HG02885 (cell line): ENCODE results near the gene MIPOL1.

Experiments used
- ATAC-seq: cut with Tn5 transposase; IDR thresholded peaks from one replicate; pipeline ENCODE4 v1.9.1; 2021; ENCODE audit warnings: mild to moderate bottlenecking; ENCODE audit not compliant: unreplicated experiment, poor library complexity

Gene MIPOL1

DNA sequence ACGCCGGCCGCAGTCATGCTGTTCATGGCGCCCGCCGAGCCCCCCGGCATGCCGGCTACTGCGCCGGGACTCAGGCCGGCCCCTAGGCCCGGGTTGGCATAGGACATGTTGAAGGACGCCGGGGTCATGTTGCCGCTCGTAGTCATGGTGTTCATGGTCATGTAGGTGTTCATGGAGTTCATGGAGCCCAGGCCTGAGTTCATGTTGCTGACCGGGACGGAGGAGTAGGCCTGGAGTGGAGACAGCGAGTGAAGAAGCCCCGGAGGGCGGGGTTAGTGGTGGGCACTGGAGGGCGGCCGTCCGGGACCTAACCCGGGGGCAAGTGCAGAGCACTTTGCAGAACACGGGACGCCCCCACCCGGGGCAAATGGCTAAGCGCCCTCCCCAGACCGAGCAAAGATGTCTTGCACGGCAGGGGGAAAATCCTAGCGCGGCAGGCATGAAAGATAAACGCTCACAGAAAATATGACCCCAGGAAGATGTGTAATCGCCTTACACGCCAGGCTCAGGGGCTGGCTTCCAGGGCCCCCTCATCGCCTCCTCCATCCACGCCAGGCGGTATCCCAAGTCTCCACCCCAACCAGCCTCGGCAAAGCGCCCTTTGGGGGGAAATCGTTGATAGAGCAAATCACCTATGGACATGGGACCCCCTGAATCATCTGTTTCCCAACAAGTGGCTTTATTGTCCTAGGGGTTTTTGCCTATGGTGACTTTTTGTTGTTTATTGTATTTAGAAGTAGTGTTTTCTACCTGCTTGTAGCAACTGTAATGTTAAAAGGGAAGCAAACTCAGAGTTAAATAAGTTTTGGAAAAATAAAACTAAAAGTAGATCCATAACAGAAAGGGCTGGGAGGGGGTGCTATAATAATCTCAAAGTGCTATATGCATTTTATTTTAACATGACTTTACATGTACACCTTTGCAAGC lies 395.0 kb downstream of the MIPOL1 start:
- no peak for ATAC-seq

GRCh38 chr14:37593511-37594237 lies 395.9 kb downstream of the MIPOL1 start:
- ATAC-seq, result no peak

DNA sequence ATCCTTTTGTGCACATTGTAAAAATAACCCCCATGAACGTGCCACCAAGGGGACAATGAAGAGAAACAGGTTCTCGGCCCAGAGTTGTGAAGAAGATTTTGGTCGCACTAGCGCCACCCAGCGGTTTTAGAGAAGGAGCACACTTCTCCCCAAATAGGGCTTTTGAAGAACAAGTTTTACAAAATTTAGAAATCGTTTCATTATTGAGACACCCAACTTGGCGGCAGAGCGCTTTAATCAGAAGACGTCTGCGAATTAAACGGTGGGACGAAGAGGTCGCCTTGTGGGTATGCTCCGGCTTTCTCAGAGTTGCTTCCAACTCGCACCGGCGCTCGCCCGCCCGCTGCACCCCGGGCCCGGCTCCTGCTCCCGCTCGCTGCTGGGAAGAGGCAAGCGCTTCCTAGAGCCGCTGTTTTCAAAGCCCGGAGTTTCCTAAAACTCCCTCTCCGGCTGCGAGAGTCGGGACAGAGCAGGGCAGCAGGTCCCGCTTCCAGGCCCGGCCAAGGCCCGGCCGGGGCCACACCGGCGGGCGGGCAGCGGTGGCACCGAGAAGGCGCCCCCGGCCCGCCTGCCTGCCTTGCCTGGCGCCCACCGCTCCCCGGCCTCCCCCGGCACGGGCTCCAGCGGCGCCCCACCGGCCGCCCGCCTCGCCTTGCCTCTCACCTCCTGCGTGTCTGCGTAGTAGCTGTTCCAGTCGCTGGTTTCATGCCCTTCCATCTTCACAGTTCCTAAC lies 396.7 kb downstream of the MIPOL1 start:
- no peak for ATAC-seq

GRCh38 chr14:37594971-37595808 lies 397.5 kb downstream of the MIPOL1 start, which contains the start of the genes FOXA1 and TTC6:
Gene FOXA1 (minus strand): TSS chr14:37595249. CDS start chr14:37594972, 277 bp downstream.
Gene TTC6 (plus strand): TSS chr14:37595629. CDS start chr14:37622065, 26,436 bp downstream.
- ATAC-seq, result no peak

- no peak for ATAC-seq
These were observed 398.3 kb downstream of the MIPOL1 start for GRCh38 chr14:37595809-37596621.

- ATAC-seq, result no peak
These were observed 399.2 kb downstream of the MIPOL1 start for GRCh38 chr14:37596790-37597472.

GRCh38 chr14:37597538-37597913 lies 399.8 kb downstream of the MIPOL1 start:
- no peak for ATAC-seq

DNA sequence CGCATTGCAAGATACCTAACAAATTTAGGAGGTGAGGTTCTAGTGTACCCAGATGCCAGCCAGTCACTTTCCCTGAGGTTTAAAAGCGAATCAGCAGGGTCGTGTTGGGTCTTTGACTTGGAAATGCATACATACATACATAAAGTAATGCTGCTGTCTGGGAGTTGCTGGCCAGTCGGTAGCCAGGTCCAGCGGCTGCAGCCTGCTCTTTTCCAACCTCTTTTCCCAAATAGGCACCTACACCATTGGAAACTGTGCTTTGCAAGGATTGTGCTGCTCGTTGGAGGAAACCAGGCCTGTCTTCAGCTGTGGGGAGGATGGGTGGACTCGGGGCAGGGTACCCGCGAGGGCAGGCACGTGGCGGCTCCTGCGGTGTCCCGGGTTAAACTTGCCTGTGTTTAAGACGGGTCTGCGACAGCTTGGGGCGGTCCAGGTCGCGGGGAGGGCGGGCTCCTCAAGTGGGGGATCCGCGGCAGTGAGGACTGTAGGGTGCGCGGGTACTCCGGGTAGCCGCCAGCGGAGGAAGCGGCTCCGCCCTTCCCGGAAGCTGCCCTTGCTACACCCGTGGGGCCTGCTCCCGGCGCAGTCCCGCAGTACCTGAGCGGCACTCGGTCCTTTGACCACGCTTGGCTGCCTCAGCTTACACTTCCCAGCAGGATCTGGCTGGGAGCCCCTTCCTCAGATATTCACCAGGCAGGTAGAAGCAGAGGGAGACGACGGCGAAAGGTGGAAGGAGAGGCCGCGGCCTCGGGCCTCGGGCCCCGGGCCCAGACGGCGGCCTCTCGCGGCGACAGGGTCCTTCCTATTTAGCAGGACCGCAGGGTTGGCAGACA lies 400.4 kb downstream of the MIPOL1 start:
- ATAC-seq, result no peak

- no peak for ATAC-seq
These were observed 401.2 kb downstream of the MIPOL1 start for GRCh38 chr14:37598747-37599506.

- ATAC-seq, result no peak
These were observed 402.0 kb downstream of the MIPOL1 start for GRCh38 chr14:37599507-37600368.

- ATAC-seq, result no peak
These were observed 403.4 kb downstream of the MIPOL1 start for GRCh38 chr14:37600880-37601741.

- no peak for ATAC-seq
These were observed 404.1 kb downstream of the MIPOL1 start for GRCh38 chr14:37601865-37602264.
